ENCODE results near the gene SGK2.

DNA sequence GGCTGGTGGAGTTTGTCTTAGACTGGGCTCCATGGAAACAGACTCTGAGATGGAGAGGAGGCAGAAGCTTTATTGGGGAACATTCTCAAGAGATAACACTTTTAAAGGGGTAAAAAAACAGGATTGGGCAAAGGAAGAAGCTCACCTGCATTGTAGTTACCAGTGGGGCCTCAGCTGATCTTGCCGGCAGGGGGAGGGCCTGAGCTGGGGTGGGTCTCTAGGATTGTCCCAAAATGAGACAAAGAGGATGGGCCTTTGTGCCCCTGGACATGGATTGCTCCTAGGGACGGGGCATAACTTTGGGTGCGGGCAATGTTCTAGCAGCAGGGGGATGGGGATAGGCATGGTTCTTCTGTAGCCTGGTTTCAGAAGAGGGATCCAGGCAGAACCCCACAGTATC is 12.5 kb downstream of the SGK2 start:
- TF ChIP-seq MTA2 (IDR thresholded peaks at IDR 0.05; ENCODE audit: low read depth) (no peak), SREBF2 (CRISPR knock-in tag; IDR thresholded peaks at IDR 0.05) (no peak), MTF1 (CRISPR knock-in tag; IDR thresholded peaks at IDR 0.05; ENCODE audit: borderline replicate concordance) (no peak), PHF8 (IDR thresholded peaks at IDR 0.05; ENCODE audit: borderline replicate concordance, low read length) (no peak), ZNF121 (CRISPR knock-in tag; conservative IDR thresholded peaks at IDR 0.05) (no peak), KAT7 (CRISPR knock-in tag; IDR thresholded peaks at IDR 0.05; ENCODE audit: borderline replicate concordance) (no peak), MXI1 (IDR thresholded peaks at IDR 0.05; ENCODE audit: low read depth, low read length) (no peak)
- TF ChIP-seq, protein P1, sequence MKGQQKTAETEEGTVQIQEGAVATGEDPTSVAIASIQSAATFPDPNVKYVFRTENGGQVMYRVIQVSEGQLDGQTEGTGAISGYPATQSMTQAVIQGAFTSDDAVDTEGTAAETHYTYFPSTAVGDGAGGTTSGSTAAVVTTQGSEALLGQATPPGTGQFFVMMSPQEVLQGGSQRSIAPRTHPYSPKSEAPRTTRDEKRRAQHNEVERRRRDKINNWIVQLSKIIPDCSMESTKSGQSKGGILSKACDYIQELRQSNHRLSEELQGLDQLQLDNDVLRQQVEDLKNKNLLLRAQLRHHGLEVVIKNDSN (CRISPR knock-in tag; IDR thresholded peaks at IDR 0.05) = no peak
- TF ChIP-seq, protein P2, sequence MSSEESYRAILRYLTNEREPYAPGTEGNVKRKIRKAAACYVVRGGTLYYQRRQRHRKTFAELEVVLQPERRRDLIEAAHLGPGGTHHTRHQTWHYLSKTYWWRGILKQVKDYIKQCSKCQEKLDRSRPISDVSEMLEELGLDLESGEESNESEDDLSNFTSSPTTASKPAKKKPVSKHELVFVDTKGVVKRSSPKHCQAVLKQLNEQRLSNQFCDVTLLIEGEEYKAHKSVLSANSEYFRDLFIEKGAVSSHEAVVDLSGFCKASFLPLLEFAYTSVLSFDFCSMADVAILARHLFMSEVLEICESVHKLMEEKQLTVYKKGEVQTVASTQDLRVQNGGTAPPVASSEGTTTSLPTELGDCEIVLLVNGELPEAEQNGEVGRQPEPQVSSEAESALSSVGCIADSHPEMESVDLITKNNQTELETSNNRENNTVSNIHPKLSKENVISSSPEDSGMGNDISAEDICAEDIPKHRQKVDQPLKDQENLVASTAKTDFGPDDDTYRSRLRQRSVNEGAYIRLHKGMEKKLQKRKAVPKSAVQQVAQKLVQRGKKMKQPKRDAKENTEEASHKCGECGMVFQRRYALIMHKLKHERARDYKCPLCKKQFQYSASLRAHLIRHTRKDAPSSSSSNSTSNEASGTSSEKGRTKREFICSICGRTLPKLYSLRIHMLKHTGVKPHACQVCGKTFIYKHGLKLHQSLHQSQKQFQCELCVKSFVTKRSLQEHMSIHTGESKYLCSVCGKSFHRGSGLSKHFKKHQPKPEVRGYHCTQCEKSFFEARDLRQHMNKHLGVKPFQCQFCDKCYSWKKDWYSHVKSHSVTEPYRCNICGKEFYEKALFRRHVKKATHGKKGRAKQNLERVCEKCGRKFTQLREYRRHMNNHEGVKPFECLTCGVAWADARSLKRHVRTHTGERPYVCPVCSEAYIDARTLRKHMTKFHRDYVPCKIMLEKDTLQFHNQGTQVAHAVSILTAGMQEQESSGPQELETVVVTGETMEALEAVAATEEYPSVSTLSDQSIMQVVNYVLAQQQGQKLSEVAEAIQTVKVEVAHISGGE (CRISPR knock-in tag; IDR thresholded peaks at IDR 0.05) = no peak

Measured in K562 (cell line).